Measurements from ENCODE around the gene TTLL10. TPM values are rescaled to one million over a fixed set of nuclear protein-coding genes. Genes with fewer than 3 reads are reported as not detected.

TTLL10 gene
- total and polyA plus RNA-seq, 4 donors: not detected

DNA sequence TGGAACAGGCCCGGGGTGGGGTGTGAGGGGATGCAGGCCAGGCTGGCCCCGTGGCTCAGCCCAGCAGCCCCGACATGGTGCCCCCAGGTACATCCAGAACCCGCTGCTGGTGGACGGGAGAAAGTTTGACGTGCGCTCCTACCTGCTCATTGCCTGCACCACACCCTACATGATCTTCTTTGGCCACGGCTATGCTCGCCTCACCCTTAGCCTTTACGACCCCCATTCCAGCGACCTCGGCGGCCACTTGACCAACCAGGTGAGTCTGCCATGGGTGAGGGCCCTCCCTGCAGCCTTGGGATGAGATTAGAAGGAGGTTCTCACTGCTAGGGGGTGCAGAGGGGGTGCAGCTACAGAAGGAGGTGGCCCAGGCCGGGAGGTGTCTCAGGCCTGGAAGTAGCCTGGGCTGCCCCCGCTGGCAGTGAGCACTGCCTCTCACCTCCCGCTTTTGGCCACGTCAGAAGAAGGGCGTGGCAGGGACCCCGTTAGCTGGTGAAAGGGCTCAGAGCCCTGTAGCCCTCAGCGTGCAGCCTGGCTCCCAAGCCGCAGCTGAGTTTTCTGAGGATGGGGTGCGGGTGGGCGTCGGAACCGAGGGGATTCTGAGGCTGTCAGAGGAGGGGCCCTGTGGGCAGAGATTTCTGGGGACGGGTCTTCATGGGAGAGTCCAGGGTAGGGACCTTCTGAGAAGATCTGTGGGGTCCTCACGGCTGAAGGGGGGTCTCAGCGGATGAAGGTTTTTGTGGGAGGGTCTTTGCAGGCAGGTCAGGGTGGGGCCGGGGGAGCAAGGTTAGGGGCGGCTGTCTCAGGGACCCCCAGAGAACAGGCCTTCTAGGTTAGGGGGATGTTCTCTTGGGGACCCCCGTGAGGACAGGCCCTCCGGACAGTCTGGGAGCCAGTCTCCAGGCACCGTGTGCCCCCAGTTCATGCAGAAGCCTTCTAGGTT lies 10.4 kb downstream of the TTLL10 start:
- no peak overlapping the region for H3K9ac ChIP-seq (ENCODE audit: low read depth in 1 of 2, low read length in 2 of 2)
- H3K4me1 ChIP-seq (ENCODE audit: control insufficient read depth in 4 of 4, insufficient read depth in 4 of 4, low read length in 3 of 4): no peaks in the 10 kb centered on the region
- H3K4me3 ChIP-seq (ENCODE audit: low read depth in 1 of 3, low read length in 3 of 3): no peak overlapping the region
- no peaks in the 10 kb centered on the region for H3K27me3 ChIP-seq (ENCODE audit: control insufficient read depth in 4 of 4, insufficient read depth in 4 of 4, low read length in 3 of 4)
- TF ChIP-seq FOXA1 (IDR thresholded peaks at IDR 0.05) (no peak), HNF4G (IDR thresholded peaks at IDR 0.05) (no peak), HNF4A (conservative IDR thresholded peaks at IDR 0.05) (no peak), JUND (IDR thresholded peaks at IDR 0.05) (no peak), SP1 (IDR thresholded peaks at IDR 0.05) (no peak), EGR1 (IDR thresholded peaks at IDR 0.05; ENCODE audit: low read depth in 2 of 2) (no peak), TAF1 (conservative IDR thresholded peaks at IDR 0.05) (no peak), RAD21 (IDR thresholded peaks at IDR 0.05) (no peak), RXRA (IDR thresholded peaks at IDR 0.05) (no peak), YY1 (IDR thresholded peaks at IDR 0.05) (no peak), GABPA (IDR thresholded peaks at IDR 0.05 in 1 of 2, conservative IDR thresholded peaks at IDR 0.05 in 1 of 2) (no peak), NR2F2 (IDR thresholded peaks at IDR 0.05) (no peak), FOXA2 (IDR thresholded peaks at IDR 0.05) (no peak)
- TF ChIP-seq, protein P1, sequence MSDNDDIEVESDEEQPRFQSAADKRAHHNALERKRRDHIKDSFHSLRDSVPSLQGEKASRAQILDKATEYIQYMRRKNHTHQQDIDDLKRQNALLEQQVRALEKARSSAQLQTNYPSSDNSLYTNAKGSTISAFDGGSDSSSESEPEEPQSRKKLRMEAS (IDR thresholded peaks at IDR 0.05): no peak
- TF ChIP-seq, protein P2, sequence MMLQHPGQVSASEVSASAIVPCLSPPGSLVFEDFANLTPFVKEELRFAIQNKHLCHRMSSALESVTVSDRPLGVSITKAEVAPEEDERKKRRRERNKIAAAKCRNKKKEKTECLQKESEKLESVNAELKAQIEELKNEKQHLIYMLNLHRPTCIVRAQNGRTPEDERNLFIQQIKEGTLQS (IDR thresholded peaks at IDR 0.05): no peak
- TF ChIP-seq, protein P3, sequence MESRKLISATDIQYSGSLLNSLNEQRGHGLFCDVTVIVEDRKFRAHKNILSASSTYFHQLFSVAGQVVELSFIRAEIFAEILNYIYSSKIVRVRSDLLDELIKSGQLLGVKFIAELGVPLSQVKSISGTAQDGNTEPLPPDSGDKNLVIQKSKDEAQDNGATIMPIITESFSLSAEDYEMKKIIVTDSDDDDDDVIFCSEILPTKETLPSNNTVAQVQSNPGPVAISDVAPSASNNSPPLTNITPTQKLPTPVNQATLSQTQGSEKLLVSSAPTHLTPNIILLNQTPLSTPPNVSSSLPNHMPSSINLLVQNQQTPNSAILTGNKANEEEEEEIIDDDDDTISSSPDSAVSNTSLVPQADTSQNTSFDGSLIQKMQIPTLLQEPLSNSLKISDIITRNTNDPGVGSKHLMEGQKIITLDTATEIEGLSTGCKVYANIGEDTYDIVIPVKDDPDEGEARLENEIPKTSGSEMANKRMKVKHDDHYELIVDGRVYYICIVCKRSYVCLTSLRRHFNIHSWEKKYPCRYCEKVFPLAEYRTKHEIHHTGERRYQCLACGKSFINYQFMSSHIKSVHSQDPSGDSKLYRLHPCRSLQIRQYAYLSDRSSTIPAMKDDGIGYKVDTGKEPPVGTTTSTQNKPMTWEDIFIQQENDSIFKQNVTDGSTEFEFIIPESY (IDR thresholded peaks at IDR 0.05): no peak
- TF ChIP-seq, protein P4, sequence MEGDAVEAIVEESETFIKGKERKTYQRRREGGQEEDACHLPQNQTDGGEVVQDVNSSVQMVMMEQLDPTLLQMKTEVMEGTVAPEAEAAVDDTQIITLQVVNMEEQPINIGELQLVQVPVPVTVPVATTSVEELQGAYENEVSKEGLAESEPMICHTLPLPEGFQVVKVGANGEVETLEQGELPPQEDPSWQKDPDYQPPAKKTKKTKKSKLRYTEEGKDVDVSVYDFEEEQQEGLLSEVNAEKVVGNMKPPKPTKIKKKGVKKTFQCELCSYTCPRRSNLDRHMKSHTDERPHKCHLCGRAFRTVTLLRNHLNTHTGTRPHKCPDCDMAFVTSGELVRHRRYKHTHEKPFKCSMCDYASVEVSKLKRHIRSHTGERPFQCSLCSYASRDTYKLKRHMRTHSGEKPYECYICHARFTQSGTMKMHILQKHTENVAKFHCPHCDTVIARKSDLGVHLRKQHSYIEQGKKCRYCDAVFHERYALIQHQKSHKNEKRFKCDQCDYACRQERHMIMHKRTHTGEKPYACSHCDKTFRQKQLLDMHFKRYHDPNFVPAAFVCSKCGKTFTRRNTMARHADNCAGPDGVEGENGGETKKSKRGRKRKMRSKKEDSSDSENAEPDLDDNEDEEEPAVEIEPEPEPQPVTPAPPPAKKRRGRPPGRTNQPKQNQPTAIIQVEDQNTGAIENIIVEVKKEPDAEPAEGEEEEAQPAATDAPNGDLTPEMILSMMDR (IDR thresholded peaks at IDR 0.05; ENCODE audit: low read depth, low read length, missing input control): no peak
- TF ChIP-seq, protein P5, sequence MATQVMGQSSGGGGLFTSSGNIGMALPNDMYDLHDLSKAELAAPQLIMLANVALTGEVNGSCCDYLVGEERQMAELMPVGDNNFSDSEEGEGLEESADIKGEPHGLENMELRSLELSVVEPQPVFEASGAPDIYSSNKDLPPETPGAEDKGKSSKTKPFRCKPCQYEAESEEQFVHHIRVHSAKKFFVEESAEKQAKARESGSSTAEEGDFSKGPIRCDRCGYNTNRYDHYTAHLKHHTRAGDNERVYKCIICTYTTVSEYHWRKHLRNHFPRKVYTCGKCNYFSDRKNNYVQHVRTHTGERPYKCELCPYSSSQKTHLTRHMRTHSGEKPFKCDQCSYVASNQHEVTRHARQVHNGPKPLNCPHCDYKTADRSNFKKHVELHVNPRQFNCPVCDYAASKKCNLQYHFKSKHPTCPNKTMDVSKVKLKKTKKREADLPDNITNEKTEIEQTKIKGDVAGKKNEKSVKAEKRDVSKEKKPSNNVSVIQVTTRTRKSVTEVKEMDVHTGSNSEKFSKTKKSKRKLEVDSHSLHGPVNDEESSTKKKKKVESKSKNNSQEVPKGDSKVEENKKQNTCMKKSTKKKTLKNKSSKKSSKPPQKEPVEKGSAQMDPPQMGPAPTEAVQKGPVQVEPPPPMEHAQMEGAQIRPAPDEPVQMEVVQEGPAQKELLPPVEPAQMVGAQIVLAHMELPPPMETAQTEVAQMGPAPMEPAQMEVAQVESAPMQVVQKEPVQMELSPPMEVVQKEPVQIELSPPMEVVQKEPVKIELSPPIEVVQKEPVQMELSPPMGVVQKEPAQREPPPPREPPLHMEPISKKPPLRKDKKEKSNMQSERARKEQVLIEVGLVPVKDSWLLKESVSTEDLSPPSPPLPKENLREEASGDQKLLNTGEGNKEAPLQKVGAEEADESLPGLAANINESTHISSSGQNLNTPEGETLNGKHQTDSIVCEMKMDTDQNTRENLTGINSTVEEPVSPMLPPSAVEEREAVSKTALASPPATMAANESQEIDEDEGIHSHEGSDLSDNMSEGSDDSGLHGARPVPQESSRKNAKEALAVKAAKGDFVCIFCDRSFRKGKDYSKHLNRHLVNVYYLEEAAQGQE (IDR thresholded peaks at IDR 0.05): no peak
- WGBS: 87% methylated on average over 32 of the region's 33 CpGs
- DNase-seq (ENCODE audit: low spot score): no peak
- no peaks in the 10 kb centered on the region for H3K9me3 ChIP-seq (ENCODE audit: control insufficient read depth in 4 of 4, low read length in 3 of 4)
- no peaks in the 10 kb centered on the region for H3K36me3 ChIP-seq (ENCODE audit: control insufficient read depth in 4 of 4, insufficient read depth in 3 of 4, low read depth in 1 of 4, low read length in 3 of 4)
- H3K27ac ChIP-seq (ENCODE audit: low read depth in 1 of 2, low read length in 2 of 2): no peak overlapping the region

All from liver (tissue), 9 donors.